ENCODE data around the gene BCDIN3D.
"Not testable (repeated sequence)": the region's sequence is repeated elsewhere in the genome, so short reads cannot be mapped to it uniquely, and the experiment has no call there.

BCDIN3D gene

GRCh38 chr12:49885663-49886461, 43.0 kb upstream of the BCDIN3D start:
- Histone ChIP-seq H3K4me1 (ENCODE audit: control insufficient read depth, insufficient read depth, low read length, poor library complexity, severe bottlenecking) (no peaks in the 10 kb centered on the region), H3K4me3 (ENCODE audit: insufficient read depth, low read depth, low read length, poor library complexity, severe bottlenecking) (no peak overlapping the region), H3K9me3 (ENCODE audit: control insufficient read depth, low read length) (no peaks in the 10 kb centered on the region), H3K36me3 (ENCODE audit: control insufficient read depth, insufficient read depth, low read length) (no peaks in the 10 kb centered on the region), H3K27ac (ENCODE audit: insufficient read depth, low read length, poor library complexity, severe bottlenecking) (no peak overlapping the region), H3K27me3 (replicated peaks; ENCODE audit: control insufficient read depth, insufficient read depth, low read length, poor library complexity, severe bottlenecking) (no peaks in the 10 kb centered on the region)
- DNase-seq: no peak

- Histone ChIP-seq H3K27me3 (replicated peaks; ENCODE audit: control insufficient read depth, insufficient read depth, low read length, poor library complexity, severe bottlenecking) (no peaks in the 10 kb centered on the region), H3K4me3 (ENCODE audit: insufficient read depth, low read depth, low read length, poor library complexity, severe bottlenecking) (no peak overlapping the region), H3K9me3 (ENCODE audit: control insufficient read depth, low read length) (no peaks in the 10 kb centered on the region), H3K27ac (ENCODE audit: insufficient read depth, low read length, poor library complexity, severe bottlenecking) (no peak overlapping the region), H3K36me3 (ENCODE audit: control insufficient read depth, insufficient read depth, low read length) (no peaks in the 10 kb centered on the region), H3K4me1 (ENCODE audit: control insufficient read depth, insufficient read depth, low read length, poor library complexity, severe bottlenecking) (no peaks in the 10 kb centered on the region)
- DNase-seq: no peak
These were observed 42.2 kb upstream of the BCDIN3D start for GRCh38 chr12:49885118-49885517.

DNA sequence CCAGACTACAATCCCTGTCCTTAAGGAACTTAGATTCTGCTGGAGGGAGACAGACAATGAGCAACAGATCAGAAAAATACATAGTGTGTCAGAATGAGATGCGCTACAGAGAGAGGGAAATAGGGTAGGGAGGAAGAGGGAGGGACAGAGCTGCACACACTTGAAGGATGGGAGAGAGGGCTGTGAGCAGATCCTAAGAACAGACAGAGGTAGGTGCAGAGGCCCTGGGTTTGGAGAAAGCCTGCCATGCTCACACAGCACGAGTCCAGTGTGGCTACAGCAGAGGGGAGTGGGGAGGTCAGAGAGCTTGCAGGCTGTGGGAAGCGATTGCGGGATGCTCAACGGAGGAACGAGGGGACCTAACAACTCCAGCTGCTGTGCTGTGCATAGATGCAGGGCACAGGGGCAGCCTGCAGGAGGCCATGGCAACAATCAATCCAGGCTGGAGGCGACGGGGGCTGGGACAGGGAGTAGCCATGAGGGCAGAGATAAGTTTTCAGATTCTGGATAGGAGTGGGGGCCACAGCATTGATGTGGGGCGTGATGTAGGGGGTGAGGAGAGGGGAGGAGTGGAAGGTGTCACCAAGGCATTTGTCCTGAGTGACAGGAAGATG, 40.1 kb upstream of the BCDIN3D start:
- Histone ChIP-seq H3K9me3 (ENCODE audit: control insufficient read depth, low read length) (no peaks in the 10 kb centered on the region), H3K4me3 (ENCODE audit: insufficient read depth, low read depth, low read length, poor library complexity, severe bottlenecking) (no peak overlapping the region), H3K4me1 (ENCODE audit: control insufficient read depth, insufficient read depth, low read length, poor library complexity, severe bottlenecking) (no peaks in the 10 kb centered on the region), H3K36me3 (ENCODE audit: control insufficient read depth, insufficient read depth, low read length) (no peaks in the 10 kb centered on the region), H3K27me3 (replicated peaks; ENCODE audit: control insufficient read depth, insufficient read depth, low read length, poor library complexity, severe bottlenecking) (no peaks in the 10 kb centered on the region), H3K27ac (ENCODE audit: insufficient read depth, low read length, poor library complexity, severe bottlenecking) (no peak overlapping the region)
- no peak for DNase-seq

DNA sequence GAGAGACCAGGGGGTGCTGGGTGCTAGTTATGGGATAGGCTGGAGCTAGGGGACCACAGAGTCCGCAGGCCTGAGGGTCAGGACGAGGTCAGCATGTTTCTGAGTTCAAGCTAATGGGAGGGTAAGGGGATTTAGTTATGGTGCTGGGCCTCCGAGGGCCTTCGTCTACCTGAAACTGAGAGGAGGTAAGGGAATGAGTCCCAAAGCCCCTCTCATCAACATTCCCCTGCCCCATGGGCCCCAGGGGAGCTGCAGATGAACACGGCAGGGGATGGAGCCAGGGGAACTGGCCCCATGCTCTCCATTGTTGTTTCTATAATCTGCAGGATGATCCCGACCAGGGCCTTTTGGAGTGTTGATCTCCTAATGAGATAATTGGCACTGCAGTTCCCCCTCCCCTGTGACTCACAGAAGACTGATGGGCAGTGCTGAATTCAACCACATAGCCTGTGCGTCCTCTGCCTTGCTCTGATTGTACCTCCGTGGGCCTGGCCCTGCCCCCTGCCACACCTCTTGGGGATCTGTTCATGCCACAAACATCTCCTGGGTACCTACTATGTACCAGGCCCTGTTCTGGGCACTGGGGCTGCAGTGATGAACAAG, 39.4 kb upstream of the BCDIN3D start:
- Histone ChIP-seq H3K4me3 (ENCODE audit: insufficient read depth, low read depth, low read length, poor library complexity, severe bottlenecking) (no peak overlapping the region), H3K9me3 (ENCODE audit: control insufficient read depth, low read length) (no peaks in the 10 kb centered on the region), H3K4me1 (ENCODE audit: control insufficient read depth, insufficient read depth, low read length, poor library complexity, severe bottlenecking) (no peaks in the 10 kb centered on the region), H3K27ac (ENCODE audit: insufficient read depth, low read length, poor library complexity, severe bottlenecking) (no peak overlapping the region), H3K27me3 (replicated peaks; ENCODE audit: control insufficient read depth, insufficient read depth, low read length, poor library complexity, severe bottlenecking) (no peaks in the 10 kb centered on the region), H3K36me3 (ENCODE audit: control insufficient read depth, insufficient read depth, low read length) (no peaks in the 10 kb centered on the region)
- no peak for DNase-seq

GRCh38 chr12:49881415-49882247, 38.7 kb upstream of the BCDIN3D start:
- Histone ChIP-seq H3K4me3 (ENCODE audit: insufficient read depth, low read depth, low read length, poor library complexity, severe bottlenecking) (no peak overlapping the region), H3K4me1 (ENCODE audit: control insufficient read depth, insufficient read depth, low read length, poor library complexity, severe bottlenecking) (no peaks in the 10 kb centered on the region), H3K9me3 (ENCODE audit: control insufficient read depth, low read length) (no peaks in the 10 kb centered on the region), H3K27me3 (replicated peaks; ENCODE audit: control insufficient read depth, insufficient read depth, low read length, poor library complexity, severe bottlenecking) (no peaks in the 10 kb centered on the region), H3K36me3 (ENCODE audit: control insufficient read depth, insufficient read depth, low read length) (no peaks in the 10 kb centered on the region), H3K27ac (ENCODE audit: insufficient read depth, low read length, poor library complexity, severe bottlenecking) (no peak overlapping the region)
- DNase-seq: no peak

- no peak for DNase-seq
- no peaks in the 10 kb centered on the region for H3K36me3 ChIP-seq (ENCODE audit: control insufficient read depth, insufficient read depth, low read length)
- H3K27ac ChIP-seq (ENCODE audit: insufficient read depth, low read length, poor library complexity, severe bottlenecking): no peak overlapping the region
- no peaks in the 10 kb centered on the region for H3K9me3 ChIP-seq (ENCODE audit: control insufficient read depth, low read length)
- no peak overlapping the region for H3K4me3 ChIP-seq (ENCODE audit: insufficient read depth, low read depth, low read length, poor library complexity, severe bottlenecking)
- no peaks in the 10 kb centered on the region for H3K4me1 ChIP-seq (ENCODE audit: control insufficient read depth, insufficient read depth, low read length, poor library complexity, severe bottlenecking)
- H3K27me3 ChIP-seq (replicated peaks; ENCODE audit: control insufficient read depth, insufficient read depth, low read length, poor library complexity, severe bottlenecking): no peaks in the 10 kb centered on the region
These were observed 38.0 kb upstream of the BCDIN3D start for GRCh38 chr12:49880756-49881414.

DNA sequence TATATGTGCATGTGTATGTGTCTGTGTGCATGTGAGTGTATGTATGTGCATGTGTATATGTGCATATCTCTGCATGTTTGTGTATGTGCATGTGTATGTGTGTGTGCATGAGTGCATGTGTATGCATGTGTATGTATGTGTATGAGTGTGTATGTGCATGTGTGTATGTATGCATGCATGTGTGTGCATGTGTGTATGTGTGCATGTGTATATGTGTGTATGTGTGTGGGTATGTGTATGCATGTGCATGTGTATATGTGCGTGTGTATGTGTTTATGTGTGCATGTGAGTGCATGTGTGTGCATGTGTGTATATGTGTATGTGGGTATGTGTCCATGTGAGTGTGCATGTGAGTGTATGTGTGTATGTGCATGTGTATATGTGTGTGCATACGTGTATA, 36.2 kb upstream of the BCDIN3D start:
- H3K4me3 ChIP-seq (ENCODE audit: insufficient read depth, low read depth, low read length, poor library complexity, severe bottlenecking); H3K27ac ChIP-seq (ENCODE audit: insufficient read depth, low read length, poor library complexity, severe bottlenecking); H3K9me3 ChIP-seq (ENCODE audit: control insufficient read depth, low read length); H3K4me1 ChIP-seq (ENCODE audit: control insufficient read depth, insufficient read depth, low read length, poor library complexity, severe bottlenecking); H3K36me3 ChIP-seq (ENCODE audit: control insufficient read depth, insufficient read depth, low read length); DNase-seq; H3K27me3 ChIP-seq (replicated peaks; ENCODE audit: control insufficient read depth, insufficient read depth, low read length, poor library complexity, severe bottlenecking): not testable (repeated sequence)

- Histone ChIP-seq H3K4me3 (ENCODE audit: insufficient read depth, low read depth, low read length, poor library complexity, severe bottlenecking) (no peak overlapping the region), H3K9me3 (ENCODE audit: control insufficient read depth, low read length) (no peaks in the 10 kb centered on the region), H3K27ac (ENCODE audit: insufficient read depth, low read length, poor library complexity, severe bottlenecking) (no peak overlapping the region), H3K36me3 (ENCODE audit: control insufficient read depth, insufficient read depth, low read length) (no peaks in the 10 kb centered on the region), H3K4me1 (ENCODE audit: control insufficient read depth, insufficient read depth, low read length, poor library complexity, severe bottlenecking) (no peaks in the 10 kb centered on the region), H3K27me3 (replicated peaks; ENCODE audit: control insufficient read depth, insufficient read depth, low read length, poor library complexity, severe bottlenecking) (no peaks in the 10 kb centered on the region)
- DNase-seq: no peak
These were observed 35.1 kb upstream of the BCDIN3D start for GRCh38 chr12:49878021-49878420.

DNA sequence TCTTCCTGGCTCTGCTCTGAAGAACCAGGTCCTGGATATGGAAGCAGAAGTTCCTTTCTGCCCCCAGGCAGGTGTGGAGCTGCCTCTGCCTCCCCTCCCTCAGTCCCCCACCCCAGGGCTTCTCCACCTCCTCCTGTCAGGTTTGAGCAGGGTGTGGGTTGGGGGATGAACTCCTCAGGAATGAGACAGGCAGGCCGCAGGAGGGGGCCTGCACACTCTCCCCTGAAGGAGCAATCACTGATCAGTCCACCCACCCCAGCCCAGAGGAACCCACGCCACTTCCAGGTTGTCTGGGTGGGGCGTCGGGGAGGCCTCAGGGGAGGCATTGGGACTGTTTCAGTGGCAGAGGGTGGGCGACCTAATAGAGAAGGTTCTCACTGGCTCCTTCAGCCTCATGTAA, 34.2 kb upstream of the BCDIN3D start:
- Histone ChIP-seq H3K4me1 (ENCODE audit: control insufficient read depth, insufficient read depth, low read length, poor library complexity, severe bottlenecking) (no peaks in the 10 kb centered on the region), H3K9me3 (ENCODE audit: control insufficient read depth, low read length) (no peaks in the 10 kb centered on the region), H3K27ac (ENCODE audit: insufficient read depth, low read length, poor library complexity, severe bottlenecking) (no peak overlapping the region), H3K4me3 (ENCODE audit: insufficient read depth, low read depth, low read length, poor library complexity, severe bottlenecking) (no peak overlapping the region), H3K36me3 (ENCODE audit: control insufficient read depth, insufficient read depth, low read length) (no peaks in the 10 kb centered on the region), H3K27me3 (replicated peaks; ENCODE audit: control insufficient read depth, insufficient read depth, low read length, poor library complexity, severe bottlenecking) (no peaks in the 10 kb centered on the region)
- no peak for DNase-seq
